ENCODE measurements around the gene OR1K1.
"Not testable (repeated sequence)": the region's sequence is repeated elsewhere in the genome, so short reads cannot be mapped to it uniquely, and the experiment has no call there.

DNA sequence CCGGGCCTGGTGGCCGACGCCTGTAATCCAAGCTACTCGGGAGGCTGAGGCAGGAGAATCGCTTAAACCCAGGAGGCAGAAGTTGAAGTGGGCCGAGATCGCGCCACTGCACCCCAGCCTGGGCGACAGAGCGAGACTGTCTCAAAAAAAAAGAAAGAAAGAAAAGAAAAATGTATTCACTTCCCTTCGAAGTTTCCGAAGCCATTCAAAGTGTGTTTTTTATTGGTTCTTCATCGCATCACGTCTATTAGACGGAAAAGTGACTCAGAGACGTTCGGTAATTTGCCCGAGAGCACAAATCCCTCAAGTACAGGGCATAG, 29.0 kb downstream of the OR1K1 start:
- TF ChIP-seq, protein P1, sequence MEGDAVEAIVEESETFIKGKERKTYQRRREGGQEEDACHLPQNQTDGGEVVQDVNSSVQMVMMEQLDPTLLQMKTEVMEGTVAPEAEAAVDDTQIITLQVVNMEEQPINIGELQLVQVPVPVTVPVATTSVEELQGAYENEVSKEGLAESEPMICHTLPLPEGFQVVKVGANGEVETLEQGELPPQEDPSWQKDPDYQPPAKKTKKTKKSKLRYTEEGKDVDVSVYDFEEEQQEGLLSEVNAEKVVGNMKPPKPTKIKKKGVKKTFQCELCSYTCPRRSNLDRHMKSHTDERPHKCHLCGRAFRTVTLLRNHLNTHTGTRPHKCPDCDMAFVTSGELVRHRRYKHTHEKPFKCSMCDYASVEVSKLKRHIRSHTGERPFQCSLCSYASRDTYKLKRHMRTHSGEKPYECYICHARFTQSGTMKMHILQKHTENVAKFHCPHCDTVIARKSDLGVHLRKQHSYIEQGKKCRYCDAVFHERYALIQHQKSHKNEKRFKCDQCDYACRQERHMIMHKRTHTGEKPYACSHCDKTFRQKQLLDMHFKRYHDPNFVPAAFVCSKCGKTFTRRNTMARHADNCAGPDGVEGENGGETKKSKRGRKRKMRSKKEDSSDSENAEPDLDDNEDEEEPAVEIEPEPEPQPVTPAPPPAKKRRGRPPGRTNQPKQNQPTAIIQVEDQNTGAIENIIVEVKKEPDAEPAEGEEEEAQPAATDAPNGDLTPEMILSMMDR (optimal IDR thresholded peaks at IDR 0.05 in 1 of 3, IDR thresholded peaks at IDR 0.05 in 1 of 3, conservative IDR thresholded peaks at IDR 0.05 in 1 of 3; ENCODE audit: extremely low read depth in 1 of 3, insufficient read depth in 2 of 3, low read length in 3 of 3) = not testable (repeated sequence)
- not testable (repeated sequence) for TF ChIP-seq EZH2 (IDR thresholded peaks at IDR 0.05; ENCODE audit: low read length)

Data from keratinocyte (primary cell).